Activated CD4-positive, CD25-positive, alpha-beta regulatory T cell treated with anti-CD3 and anti-CD28 coated beads, Interleukin-2, amount 50 U/mL, for 72 hours (primary cell): ENCODE measurements around the gene CEMIP.

Experiments
- DNase-seq: peaks from one replicate; pipeline ENCODE4 v3.0.0; 2021

CEMIP gene

DNA sequence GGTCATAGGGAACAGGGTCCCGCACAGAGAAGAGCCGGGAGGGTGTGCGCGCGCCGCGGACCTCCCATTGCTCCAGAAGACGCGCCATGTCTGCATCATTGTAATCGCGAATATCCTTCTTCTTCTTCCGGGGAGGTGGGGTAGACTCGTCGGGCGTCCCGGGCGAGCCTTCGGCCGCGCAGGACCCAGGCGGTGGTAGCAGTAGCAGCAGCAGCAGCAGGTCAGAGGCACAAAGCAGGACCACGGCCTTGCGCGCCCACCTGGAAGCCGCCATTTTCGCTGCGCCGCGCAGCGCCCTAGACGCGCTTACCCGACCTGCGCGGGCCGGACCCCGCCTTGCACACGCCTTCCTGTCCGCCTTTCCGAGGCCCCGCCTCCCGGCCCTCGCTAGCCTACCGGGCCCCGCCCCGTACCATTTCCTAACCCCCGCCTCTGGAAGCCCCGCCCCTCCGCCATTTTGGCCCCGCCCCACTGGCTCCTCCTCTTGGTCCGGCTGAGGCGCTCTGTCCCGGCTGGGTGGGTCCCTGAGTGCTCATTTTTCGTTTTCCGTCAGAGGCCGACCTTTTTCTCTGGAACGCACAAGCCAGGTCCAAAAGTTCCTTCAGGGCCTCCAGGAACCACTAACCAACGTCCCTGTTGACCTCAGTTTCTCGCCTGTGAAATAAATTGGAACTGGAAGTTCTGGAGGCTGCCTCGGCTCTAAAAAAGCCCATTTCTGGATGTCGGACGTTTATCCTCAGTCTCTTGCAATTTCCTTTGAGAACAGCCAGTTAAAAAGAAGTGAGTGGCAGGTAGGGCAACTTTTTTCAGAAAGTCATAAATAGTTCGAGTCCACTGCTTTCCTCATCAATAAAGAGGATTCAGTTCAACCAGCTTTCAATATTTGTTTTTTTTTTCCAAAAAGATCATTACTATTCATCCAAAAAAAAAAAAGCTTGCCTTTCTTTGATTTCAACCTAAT lies 210.6 kb downstream of the CEMIP start, which contains the start of gene MESD:
MESD (minus strand) TSS at position 302 of the 961 bp plus-strand sequence; CDS start at position 274, 28 bp downstream.
- DNase-seq: peak; percentile 97

DNA sequence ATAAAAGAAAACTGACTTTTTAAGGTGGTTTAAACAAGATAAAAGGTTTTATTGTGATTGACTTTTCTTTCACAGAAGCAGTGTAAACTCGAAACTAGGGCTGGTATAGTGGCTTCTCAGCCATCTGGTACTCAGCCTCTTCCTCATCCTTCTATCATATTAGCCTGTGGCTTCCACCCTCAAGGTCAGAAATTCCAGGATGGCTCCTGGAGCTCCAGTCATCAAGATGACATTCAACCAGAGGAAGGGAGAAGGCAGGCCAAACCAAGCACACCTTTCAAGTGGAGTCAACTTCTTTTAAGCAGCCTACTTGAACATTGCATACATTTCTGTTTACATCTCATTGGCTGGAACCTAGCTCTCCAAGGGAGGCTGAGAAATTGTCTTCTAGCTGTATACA lies 211.8 kb downstream of the CEMIP start:
- DNase-seq: no peak

DNA sequence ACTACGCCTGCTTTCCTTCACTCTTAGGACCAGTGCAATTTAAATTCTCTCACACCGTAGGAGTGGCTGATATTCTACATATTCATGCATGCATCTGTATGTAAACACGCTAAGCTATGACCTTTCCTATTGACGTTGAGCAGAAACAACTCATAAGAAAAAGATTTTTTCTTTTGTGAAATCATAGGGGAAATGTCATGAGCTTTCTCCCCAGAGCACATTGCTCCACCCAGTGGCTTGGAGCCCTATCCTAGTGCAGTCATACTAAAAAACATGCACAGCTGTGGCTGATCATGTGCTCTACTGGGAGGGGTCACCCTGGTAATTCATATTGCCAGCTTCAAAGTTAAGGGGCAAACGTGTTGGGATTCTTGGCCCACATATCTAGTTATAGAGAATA lies 212.3 kb downstream of the CEMIP start:
- DNase-seq: no peak

DNA sequence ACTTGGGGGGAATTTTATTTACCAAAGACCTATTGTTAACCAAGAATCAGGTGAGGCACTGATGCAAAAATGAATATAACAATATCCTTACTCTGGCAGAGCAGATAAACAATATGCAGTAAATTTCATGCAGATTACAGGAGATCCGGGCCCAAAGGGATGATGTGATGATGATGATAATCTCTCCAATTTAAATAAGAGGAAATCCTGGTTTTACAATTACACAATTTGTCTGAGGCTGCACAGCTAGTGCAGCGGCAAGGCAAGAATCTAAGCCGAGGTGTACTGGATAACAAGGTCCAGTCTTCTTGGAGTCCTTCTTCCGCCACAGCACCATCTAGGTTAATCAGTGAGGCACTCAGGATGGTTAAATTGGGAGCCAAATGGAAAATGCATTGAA lies 212.8 kb downstream of the CEMIP start:
- no peak for DNase-seq

DNA sequence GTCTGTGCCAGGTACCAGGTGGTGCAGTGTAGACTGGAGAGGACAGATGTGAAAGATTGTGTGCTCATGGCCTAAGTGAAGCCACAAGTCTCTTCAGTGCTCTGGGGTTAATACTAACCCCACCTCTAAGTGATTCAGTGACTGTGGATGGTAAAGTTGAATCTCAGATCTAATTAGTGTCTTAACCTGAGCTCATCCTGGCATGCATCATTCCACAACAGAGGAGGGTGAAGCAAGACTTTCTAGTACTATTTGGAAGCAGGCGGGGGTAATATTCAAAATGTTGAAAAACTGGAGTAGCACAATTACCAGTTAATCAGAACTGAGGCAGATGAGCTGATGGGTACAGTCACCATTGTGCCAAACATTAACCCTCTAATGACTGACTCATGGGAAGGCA lies 213.3 kb downstream of the CEMIP start:
- no peak for DNase-seq

DNA sequence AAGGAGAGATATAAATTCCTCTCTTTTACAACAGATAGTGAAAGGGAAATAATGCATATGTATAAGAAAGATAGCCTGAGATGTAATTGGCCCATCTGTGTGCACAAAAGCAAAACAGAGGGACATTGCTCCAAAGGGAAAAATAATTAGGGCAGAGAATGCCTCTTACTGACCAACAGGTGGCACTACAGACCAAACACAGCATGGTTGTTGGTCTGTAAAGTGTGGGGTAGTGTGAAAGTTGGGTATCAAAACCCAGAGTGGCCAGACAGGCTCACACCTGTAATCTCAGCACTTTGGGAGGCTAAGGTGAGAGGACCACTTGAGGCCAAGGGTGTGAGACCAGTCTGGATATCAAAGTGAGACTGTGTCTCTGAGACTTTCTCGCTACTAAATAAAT lies 217.1 kb downstream of the CEMIP start:
- no peak for DNase-seq

DNA sequence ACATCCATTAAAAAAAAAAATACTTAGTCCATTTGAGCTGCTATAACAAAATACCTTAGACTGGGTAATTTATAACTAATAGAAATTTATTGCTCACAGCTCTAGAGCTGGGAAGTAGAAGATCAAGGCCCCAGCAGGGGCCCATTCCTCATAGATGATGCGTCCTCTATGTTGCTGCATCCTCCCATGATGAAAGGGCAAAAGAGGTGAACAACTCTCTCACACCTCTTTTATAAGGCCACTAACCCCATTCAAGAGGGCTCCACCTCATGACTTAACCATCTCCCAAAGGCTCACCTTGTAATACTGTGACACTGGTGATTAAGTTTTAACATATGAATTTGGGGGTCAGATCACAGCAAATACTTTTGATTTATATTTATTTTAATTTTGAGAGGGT lies 218.5 kb downstream of the CEMIP start:
- no peak for DNase-seq

DNA sequence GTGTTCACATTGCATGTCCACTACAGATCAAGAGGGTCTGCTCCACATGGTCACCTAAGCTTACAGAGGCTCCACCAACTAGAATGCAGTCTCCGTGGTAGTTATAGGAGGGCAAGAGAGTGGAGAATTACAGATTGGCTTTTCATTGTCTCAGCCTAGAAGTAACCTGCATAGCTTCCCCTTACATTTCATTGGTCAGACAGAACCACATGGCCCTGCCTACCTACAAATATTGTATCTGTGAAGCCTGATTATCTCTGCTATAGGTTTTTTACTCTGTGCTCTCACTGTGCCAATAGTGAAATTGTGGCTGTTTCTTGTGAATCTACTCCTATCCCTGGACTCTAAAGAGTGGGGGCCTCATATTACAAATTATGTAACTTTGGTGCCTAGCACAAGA lies 219.1 kb downstream of the CEMIP start:
- no peak for DNase-seq

DNA sequence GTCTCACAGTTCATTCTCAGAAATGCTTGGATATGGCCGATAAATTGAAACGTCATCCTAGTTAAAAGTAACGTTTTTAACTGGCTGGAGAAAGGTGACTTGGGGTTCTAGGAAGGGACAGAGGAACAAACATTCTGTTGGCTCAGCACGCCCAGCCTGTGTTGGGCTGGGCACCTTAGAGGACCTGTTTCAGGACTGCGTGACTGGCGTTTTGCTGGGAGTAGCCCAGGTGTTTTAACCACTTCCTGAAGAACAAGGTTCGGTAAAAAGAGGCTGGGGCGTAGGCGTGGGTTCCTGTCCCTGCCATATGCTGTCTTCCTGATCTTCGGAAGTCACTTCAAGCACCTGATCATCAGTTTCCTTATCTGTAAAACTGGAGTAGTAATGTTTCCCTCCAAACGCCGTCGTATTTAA lies 220.5 kb downstream of the CEMIP start:
- peak; percentile 58 for DNase-seq

DNA sequence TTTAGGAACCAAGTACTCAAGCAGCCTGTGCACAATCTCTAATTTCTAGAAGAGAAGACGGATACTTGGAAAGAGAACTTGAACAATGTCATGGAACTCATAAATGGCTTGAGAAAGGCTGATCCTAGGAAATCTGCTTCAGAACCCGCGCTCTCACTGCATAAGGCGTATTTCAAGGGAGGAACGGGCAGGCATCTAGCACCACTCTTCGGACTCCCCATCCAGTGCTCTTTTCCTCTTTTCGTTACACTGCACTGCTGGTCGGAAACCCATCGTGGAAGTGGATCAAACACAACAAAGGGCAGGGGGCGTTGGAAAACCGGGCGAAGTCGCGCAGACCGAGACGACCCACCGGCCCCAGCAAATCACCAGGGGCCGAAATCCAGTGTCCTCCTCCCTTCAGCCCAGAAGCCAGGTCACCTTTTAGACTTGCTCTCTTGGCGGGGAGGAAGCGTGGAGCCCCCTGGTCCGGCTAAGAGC lies 221.0 kb downstream of the CEMIP start:
- no peak for DNase-seq

DNA sequence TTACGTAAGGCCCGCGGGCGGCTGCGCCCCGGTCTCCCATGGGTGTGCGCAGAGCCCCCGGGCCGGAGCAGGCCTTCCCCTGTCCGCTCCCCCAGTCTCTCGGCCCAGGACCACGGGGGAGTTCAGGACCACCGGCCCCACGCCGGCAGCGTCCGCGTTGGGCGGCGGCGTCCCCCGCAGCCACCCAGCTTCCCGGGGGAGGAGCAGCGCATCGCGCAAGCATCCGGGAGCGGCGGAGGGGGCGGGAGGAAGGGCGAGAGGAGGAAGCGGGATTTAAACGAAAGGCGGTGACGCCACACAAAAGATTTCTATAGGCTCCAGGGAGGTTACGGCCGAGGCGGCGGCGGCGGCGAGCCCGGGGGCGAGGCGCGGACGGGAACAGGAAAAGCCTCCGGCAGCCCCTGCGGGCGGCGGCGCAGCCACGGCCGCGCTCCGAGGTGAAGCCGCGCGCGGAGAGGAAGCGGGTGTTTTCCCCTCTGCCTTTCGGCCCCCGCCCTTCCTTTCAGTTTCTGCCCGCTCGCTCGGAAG lies 221.5 kb downstream of the CEMIP start, which contains the start of gene TLNRD1:
TLNRD1 (plus strand) TSS at position 300 of the 528 bp plus-strand sequence. CDS start 1,349 bp downstream, outside the sequence.
- DNase-seq: peak; percentile 80
